ENCODE measurements around the gene DISC1.
"Not testable (repeated sequence)": the region's sequence is repeated elsewhere in the genome, so short reads cannot be mapped to it uniquely, and the experiment has no call there.

DISC1 gene

GRCh38 chr1:231887866-231888265, 261.3 kb downstream of the DISC1 start:
- Histone ChIP-seq H3K9me3 (ENCODE audit: control insufficient read depth, low read length) (no peaks in the 10 kb centered on the region), H3K9ac (ENCODE audit: low read length) (no peak overlapping the region), H3K4me3 (ENCODE audit: low read length) (no peak overlapping the region), H3K27me3 (replicated peaks; ENCODE audit: control insufficient read depth, insufficient read depth, low read length) (no peaks in the 10 kb centered on the region), H3K36me3 (ENCODE audit: control insufficient read depth, insufficient read depth, low read length, severe bottlenecking) (no peaks in the 10 kb centered on the region), H3K4me1 (ENCODE audit: control insufficient read depth, insufficient read depth, low read length) (no peaks in the 10 kb centered on the region)
- no peak for DNase-seq (ENCODE audit: low read depth)

- no peaks in the 10 kb centered on the region for H3K27me3 ChIP-seq (replicated peaks; ENCODE audit: control insufficient read depth, insufficient read depth, low read length)
- no peaks in the 10 kb centered on the region for H3K4me1 ChIP-seq (ENCODE audit: control insufficient read depth, insufficient read depth, low read length)
- H3K9me3 ChIP-seq (ENCODE audit: control insufficient read depth, low read length): no peaks in the 10 kb centered on the region
- H3K9ac ChIP-seq (ENCODE audit: low read length): no peak overlapping the region
- no peak for DNase-seq (ENCODE audit: low read depth)
- no peaks in the 10 kb centered on the region for H3K36me3 ChIP-seq (ENCODE audit: control insufficient read depth, insufficient read depth, low read length, severe bottlenecking)
- H3K4me3 ChIP-seq (ENCODE audit: low read length): no peak overlapping the region
Observed at GRCh38 chr1:231890791-231891190, 264.2 kb downstream of the DISC1 start.

- Histone ChIP-seq H3K9me3 (ENCODE audit: control insufficient read depth, low read length) (no peaks in the 10 kb centered on the region), H3K9ac (ENCODE audit: low read length) (no peak overlapping the region), H3K4me3 (ENCODE audit: low read length) (no peak overlapping the region), H3K27me3 (replicated peaks; ENCODE audit: control insufficient read depth, insufficient read depth, low read length) (no peaks in the 10 kb centered on the region), H3K36me3 (ENCODE audit: control insufficient read depth, insufficient read depth, low read length, severe bottlenecking) (no peaks in the 10 kb centered on the region), H3K4me1 (ENCODE audit: control insufficient read depth, insufficient read depth, low read length) (no peaks in the 10 kb centered on the region)
- DNase-seq (ENCODE audit: low read depth): no peak
Observed at GRCh38 chr1:231893400-231894102, 267.0 kb downstream of the DISC1 start.

GRCh38 chr1:231896806-231897205, 270.2 kb downstream of the DISC1 start:
- no peak overlapping the region for H3K9ac ChIP-seq (ENCODE audit: low read length)
- H3K4me3 ChIP-seq (ENCODE audit: low read length): no peak overlapping the region
- no peaks in the 10 kb centered on the region for H3K36me3 ChIP-seq (ENCODE audit: control insufficient read depth, insufficient read depth, low read length, severe bottlenecking)
- no peak for DNase-seq (ENCODE audit: low read depth)
- no peaks in the 10 kb centered on the region for H3K9me3 ChIP-seq (ENCODE audit: control insufficient read depth, low read length)
- no peaks in the 10 kb centered on the region for H3K4me1 ChIP-seq (ENCODE audit: control insufficient read depth, insufficient read depth, low read length)
- no peaks in the 10 kb centered on the region for H3K27me3 ChIP-seq (replicated peaks; ENCODE audit: control insufficient read depth, insufficient read depth, low read length)

- peaks cover 3% of the 10 kb centered on the region for H3K9me3 ChIP-seq (ENCODE audit: control insufficient read depth, low read length)
- H3K27me3 ChIP-seq (replicated peaks; ENCODE audit: control insufficient read depth, insufficient read depth, low read length): no peaks in the 10 kb centered on the region
- no peak for DNase-seq (ENCODE audit: low read depth)
- no peaks in the 10 kb centered on the region for H3K4me1 ChIP-seq (ENCODE audit: control insufficient read depth, insufficient read depth, low read length)
- no peaks in the 10 kb centered on the region for H3K36me3 ChIP-seq (ENCODE audit: control insufficient read depth, insufficient read depth, low read length, severe bottlenecking)
- no peak overlapping the region for H3K4me3 ChIP-seq (ENCODE audit: low read length)
- H3K9ac ChIP-seq (ENCODE audit: low read length): no peak overlapping the region
Observed at GRCh38 chr1:231899046-231899445, 272.5 kb downstream of the DISC1 start.

GRCh38 chr1:231899713-231900435, 273.3 kb downstream of the DISC1 start:
- DNase-seq (ENCODE audit: low read depth): no peak
- no peaks in the 10 kb centered on the region for H3K36me3 ChIP-seq (ENCODE audit: control insufficient read depth, insufficient read depth, low read length, severe bottlenecking)

GRCh38 chr1:231903586-231904081, 277.0 kb downstream of the DISC1 start:
- no peak overlapping the region for H3K9ac ChIP-seq (ENCODE audit: low read length)

More at GRCh38 chr1:231899713-231900435, 273.3 kb downstream of the DISC1 start:
- Histone ChIP-seq H3K4me3 (ENCODE audit: low read length) (no peak overlapping the region), H3K9me3 (ENCODE audit: control insufficient read depth, low read length) (peaks cover 10% of the 10 kb centered on the region), H3K9ac (ENCODE audit: low read length) (no peak overlapping the region), H3K27me3 (replicated peaks; ENCODE audit: control insufficient read depth, insufficient read depth, low read length) (no peaks in the 10 kb centered on the region), H3K4me1 (ENCODE audit: control insufficient read depth, insufficient read depth, low read length) (no peaks in the 10 kb centered on the region)

GRCh38 chr1:231907310-231907709, 280.7 kb downstream of the DISC1 start:
- not testable (repeated sequence) for H3K27me3 ChIP-seq (replicated peaks; ENCODE audit: control insufficient read depth, insufficient read depth, low read length); H3K4me3 ChIP-seq (ENCODE audit: low read length); H3K36me3 ChIP-seq (ENCODE audit: control insufficient read depth, insufficient read depth, low read length, severe bottlenecking); H3K4me1 ChIP-seq (ENCODE audit: control insufficient read depth, insufficient read depth, low read length); DNase-seq (ENCODE audit: low read depth); H3K9ac ChIP-seq (ENCODE audit: low read length)
- H3K9me3 ChIP-seq (ENCODE audit: control insufficient read depth, low read length): peaks cover 11% of the 10 kb centered on the region

More at GRCh38 chr1:231903586-231904081, 277.0 kb downstream of the DISC1 start:
- no peak overlapping the region for H3K4me3 ChIP-seq (ENCODE audit: low read length)
- peaks cover 11% of the 10 kb centered on the region for H3K9me3 ChIP-seq (ENCODE audit: control insufficient read depth, low read length)
- no peak for DNase-seq (ENCODE audit: low read depth)
- no peaks in the 10 kb centered on the region for H3K4me1 ChIP-seq (ENCODE audit: control insufficient read depth, insufficient read depth, low read length)
- H3K36me3 ChIP-seq (ENCODE audit: control insufficient read depth, insufficient read depth, low read length, severe bottlenecking): no peaks in the 10 kb centered on the region
- no peaks in the 10 kb centered on the region for H3K27me3 ChIP-seq (replicated peaks; ENCODE audit: control insufficient read depth, insufficient read depth, low read length)

GRCh38 chr1:231913493-231913892, 286.9 kb downstream of the DISC1 start:
- no peak overlapping the region for H3K9ac ChIP-seq (ENCODE audit: low read length)

GRCh38 chr1:231918239-231919015, 291.8 kb downstream of the DISC1 start:
- no peaks in the 10 kb centered on the region for H3K36me3 ChIP-seq (ENCODE audit: control insufficient read depth, insufficient read depth, low read length, severe bottlenecking)
- no peak overlapping the region for H3K4me3 ChIP-seq (ENCODE audit: low read length)
- peak; percentile 16 for DNase-seq (ENCODE audit: low read depth)
- no peak overlapping the region for H3K9ac ChIP-seq (ENCODE audit: low read length)
- no peaks in the 10 kb centered on the region for H3K9me3 ChIP-seq (ENCODE audit: control insufficient read depth, low read length)
- H3K4me1 ChIP-seq (ENCODE audit: control insufficient read depth, insufficient read depth, low read length): peaks cover 9% of the 10 kb centered on the region
- no peaks in the 10 kb centered on the region for H3K27me3 ChIP-seq (replicated peaks; ENCODE audit: control insufficient read depth, insufficient read depth, low read length)

More at GRCh38 chr1:231913493-231913892, 286.9 kb downstream of the DISC1 start:
- Histone ChIP-seq H3K36me3 (ENCODE audit: control insufficient read depth, insufficient read depth, low read length, severe bottlenecking) (no peaks in the 10 kb centered on the region), H3K4me3 (ENCODE audit: low read length) (no peak overlapping the region), H3K27me3 (replicated peaks; ENCODE audit: control insufficient read depth, insufficient read depth, low read length) (no peaks in the 10 kb centered on the region), H3K4me1 (ENCODE audit: control insufficient read depth, insufficient read depth, low read length) (no peaks in the 10 kb centered on the region), H3K9me3 (ENCODE audit: control insufficient read depth, low read length) (no peaks in the 10 kb centered on the region)
- DNase-seq (ENCODE audit: low read depth): no peak
